Adrenal gland (tissue), 5 donors: Measurements from ENCODE around the gene MCCC1.

Experiments
- CTCF ChIP-seq, 6 experiments: fragments of 450-650 bp in 4 of 6; fragments of 200-600 bp in 2 of 6; sonication (generic) in 1 of 6; IDR thresholded peaks; 1 replicate in 5 of 6; 2 replicates in 1 of 6; pipeline versions ENCODE4 v1.5.1 to v1.8.0; 2016 to 2021; ENCODE audit warnings: antibody characterized with exemption in 6 of 6, mild to moderate bottlenecking in 2 of 6, moderate library complexity in 1 of 6
- POLR2A ChIP-seq, 2 donors: fragments of 450-650 bp; IDR thresholded peaks; one replicate each; pipeline ENCODE4 v1.6.1; 2017; ENCODE audit warnings: antibody characterized with exemption in 2 of 2, mild to moderate bottlenecking in 2 of 2, moderate library complexity in 1 of 2
- donor health status: DM: no; HTN: no; CAD: no.

- TF ChIP-seq CTCF (IDR thresholded peaks at IDR 0.05) (no peak), POLR2A (IDR thresholded peaks at IDR 0.05) (no peak)
These were observed 34.8 kb downstream of the MCCC1 start for GRCh38 chr3:183064475-183064874.
